WTC11 (cell line): ENCODE data around the gene STRIP1.

ENCODE experiments used
- CREM ChIP-seq: sonication (generic); formaldehyde crosslinking; IDR thresholded peaks from 2 replicates; pipeline ENCODE4 v1.8.1; 2022; ENCODE audit warnings: mild to moderate bottlenecking, missing genetic modification reagents, moderate library complexity
- ESRRA ChIP-seq: sonication (generic); formaldehyde crosslinking; IDR thresholded peaks from 2 replicates; pipeline ENCODE4 v1.8.1; 2022; ENCODE audit warnings: mild to moderate bottlenecking, missing genetic modification reagents, borderline replicate concordance
- NFYB ChIP-seq: sonication (generic); formaldehyde crosslinking; conservative IDR thresholded peaks from 2 replicates; pipeline ENCODE4 v1.8.0; 2022; ENCODE audit warnings: low read depth, missing genetic modification reagents
- RELA ChIP-seq: sonication (generic); formaldehyde crosslinking; IDR thresholded peaks from 2 replicates; pipeline ENCODE4 v1.8.1; 2022; ENCODE audit warnings: missing genetic modification reagents, mild to moderate bottlenecking, borderline replicate concordance
- ZNF121 ChIP-seq: sonication (generic); formaldehyde crosslinking; IDR thresholded peaks from 2 replicates; pipeline ENCODE4 v1.8.0; 2023; ENCODE audit warnings: missing genetic modification reagents
- ZNF671 ChIP-seq: fragments of 250-450 bp; sonication (Bioruptor Pico); IDR thresholded peaks from 2 replicates; pipeline ENCODE4 v1.8.0; 2021; ENCODE audit warnings: mild to moderate bottlenecking
- TF ChIP-seq, protein P1 (sequence below): sonication (generic); formaldehyde crosslinking; conservative IDR thresholded peaks from 2 replicates; pipeline ENCODE4 v1.8.1; 2023; ENCODE audit warnings: mild to moderate bottlenecking, low read depth, missing genetic modification reagents, moderate library complexity
- TF ChIP-seq, protein P2 (sequence below): fragments of 200-600 bp; IDR thresholded peaks from 2 replicates; pipeline ENCODE4 v1.8.0; 2022; ENCODE audit warnings: antibody characterized with exemption
- TF ChIP-seq, protein P3 (sequence below): sonication (generic); formaldehyde crosslinking; IDR thresholded peaks from 2 replicates; pipeline ENCODE4 v1.8.0; 2022; ENCODE audit warnings: mild to moderate bottlenecking, missing genetic modification reagents
- TF ChIP-seq, protein P4 (sequence below): sonication (generic); formaldehyde crosslinking; IDR thresholded peaks from 2 replicates; pipeline ENCODE4 v1.8.1; 2022; ENCODE audit warnings: low read depth, missing genetic modification reagents, borderline replicate concordance
- TF ChIP-seq, protein P5 (sequence below): sonication (generic); formaldehyde crosslinking; IDR thresholded peaks from 2 replicates; pipeline ENCODE4 v1.8.0; 2023; ENCODE audit warnings: missing genetic modification reagents
- TF ChIP-seq, protein P6 (sequence below): sonication (generic); formaldehyde crosslinking; IDR thresholded peaks from 2 replicates; pipeline ENCODE4 v1.8.0; 2022; ENCODE audit warnings: missing genetic modification reagents

DNA sequence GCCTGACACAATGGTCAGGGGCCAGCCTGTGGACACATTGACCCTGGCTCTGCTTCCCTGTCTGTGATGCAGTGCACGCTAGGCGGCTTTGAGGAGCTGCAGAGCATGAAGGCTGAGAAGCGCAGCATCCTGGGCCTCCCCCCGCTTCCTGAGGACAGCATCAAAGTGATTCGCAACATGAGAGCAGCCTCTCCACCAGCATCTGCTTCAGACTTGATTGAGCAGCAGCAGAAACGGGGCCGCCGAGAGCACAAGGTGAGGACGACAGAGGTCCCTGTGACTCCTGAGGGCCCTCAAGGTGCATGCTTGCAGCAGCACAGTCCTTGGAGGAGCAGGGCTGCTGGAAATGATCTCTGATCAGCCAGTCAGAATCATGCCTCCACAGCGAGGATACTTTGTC, 8.6 kb downstream of the STRIP1 start:
- no peak for TF ChIP-seq RELA
- TF ChIP-seq, protein P1, sequence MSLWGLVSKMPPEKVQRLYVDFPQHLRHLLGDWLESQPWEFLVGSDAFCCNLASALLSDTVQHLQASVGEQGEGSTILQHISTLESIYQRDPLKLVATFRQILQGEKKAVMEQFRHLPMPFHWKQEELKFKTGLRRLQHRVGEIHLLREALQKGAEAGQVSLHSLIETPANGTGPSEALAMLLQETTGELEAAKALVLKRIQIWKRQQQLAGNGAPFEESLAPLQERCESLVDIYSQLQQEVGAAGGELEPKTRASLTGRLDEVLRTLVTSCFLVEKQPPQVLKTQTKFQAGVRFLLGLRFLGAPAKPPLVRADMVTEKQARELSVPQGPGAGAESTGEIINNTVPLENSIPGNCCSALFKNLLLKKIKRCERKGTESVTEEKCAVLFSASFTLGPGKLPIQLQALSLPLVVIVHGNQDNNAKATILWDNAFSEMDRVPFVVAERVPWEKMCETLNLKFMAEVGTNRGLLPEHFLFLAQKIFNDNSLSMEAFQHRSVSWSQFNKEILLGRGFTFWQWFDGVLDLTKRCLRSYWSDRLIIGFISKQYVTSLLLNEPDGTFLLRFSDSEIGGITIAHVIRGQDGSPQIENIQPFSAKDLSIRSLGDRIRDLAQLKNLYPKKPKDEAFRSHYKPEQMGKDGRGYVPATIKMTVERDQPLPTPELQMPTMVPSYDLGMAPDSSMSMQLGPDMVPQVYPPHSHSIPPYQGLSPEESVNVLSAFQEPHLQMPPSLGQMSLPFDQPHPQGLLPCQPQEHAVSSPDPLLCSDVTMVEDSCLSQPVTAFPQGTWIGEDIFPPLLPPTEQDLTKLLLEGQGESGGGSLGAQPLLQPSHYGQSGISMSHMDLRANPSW (CRISPR knock-in tag): no peak
- TF ChIP-seq, protein P2, sequence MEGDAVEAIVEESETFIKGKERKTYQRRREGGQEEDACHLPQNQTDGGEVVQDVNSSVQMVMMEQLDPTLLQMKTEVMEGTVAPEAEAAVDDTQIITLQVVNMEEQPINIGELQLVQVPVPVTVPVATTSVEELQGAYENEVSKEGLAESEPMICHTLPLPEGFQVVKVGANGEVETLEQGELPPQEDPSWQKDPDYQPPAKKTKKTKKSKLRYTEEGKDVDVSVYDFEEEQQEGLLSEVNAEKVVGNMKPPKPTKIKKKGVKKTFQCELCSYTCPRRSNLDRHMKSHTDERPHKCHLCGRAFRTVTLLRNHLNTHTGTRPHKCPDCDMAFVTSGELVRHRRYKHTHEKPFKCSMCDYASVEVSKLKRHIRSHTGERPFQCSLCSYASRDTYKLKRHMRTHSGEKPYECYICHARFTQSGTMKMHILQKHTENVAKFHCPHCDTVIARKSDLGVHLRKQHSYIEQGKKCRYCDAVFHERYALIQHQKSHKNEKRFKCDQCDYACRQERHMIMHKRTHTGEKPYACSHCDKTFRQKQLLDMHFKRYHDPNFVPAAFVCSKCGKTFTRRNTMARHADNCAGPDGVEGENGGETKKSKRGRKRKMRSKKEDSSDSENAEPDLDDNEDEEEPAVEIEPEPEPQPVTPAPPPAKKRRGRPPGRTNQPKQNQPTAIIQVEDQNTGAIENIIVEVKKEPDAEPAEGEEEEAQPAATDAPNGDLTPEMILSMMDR: no peak
- TF ChIP-seq, protein P3, sequence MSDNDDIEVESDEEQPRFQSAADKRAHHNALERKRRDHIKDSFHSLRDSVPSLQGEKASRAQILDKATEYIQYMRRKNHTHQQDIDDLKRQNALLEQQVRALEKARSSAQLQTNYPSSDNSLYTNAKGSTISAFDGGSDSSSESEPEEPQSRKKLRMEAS (CRISPR knock-in tag): no peak
- TF ChIP-seq, protein P4, sequence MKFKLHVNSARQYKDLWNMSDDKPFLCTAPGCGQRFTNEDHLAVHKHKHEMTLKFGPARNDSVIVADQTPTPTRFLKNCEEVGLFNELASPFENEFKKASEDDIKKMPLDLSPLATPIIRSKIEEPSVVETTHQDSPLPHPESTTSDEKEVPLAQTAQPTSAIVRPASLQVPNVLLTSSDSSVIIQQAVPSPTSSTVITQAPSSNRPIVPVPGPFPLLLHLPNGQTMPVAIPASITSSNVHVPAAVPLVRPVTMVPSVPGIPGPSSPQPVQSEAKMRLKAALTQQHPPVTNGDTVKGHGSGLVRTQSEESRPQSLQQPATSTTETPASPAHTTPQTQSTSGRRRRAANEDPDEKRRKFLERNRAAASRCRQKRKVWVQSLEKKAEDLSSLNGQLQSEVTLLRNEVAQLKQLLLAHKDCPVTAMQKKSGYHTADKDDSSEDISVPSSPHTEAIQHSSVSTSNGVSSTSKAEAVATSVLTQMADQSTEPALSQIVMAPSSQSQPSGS (CRISPR knock-in tag): no peak
- TF ChIP-seq ZNF671 (CRISPR knock-in tag): no peak
- TF ChIP-seq CREM (CRISPR knock-in tag): no peak
- TF ChIP-seq, protein P5, sequence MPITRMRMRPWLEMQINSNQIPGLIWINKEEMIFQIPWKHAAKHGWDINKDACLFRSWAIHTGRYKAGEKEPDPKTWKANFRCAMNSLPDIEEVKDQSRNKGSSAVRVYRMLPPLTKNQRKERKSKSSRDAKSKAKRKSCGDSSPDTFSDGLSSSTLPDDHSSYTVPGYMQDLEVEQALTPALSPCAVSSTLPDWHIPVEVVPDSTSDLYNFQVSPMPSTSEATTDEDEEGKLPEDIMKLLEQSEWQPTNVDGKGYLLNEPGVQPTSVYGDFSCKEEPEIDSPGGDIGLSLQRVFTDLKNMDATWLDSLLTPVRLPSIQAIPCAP (CRISPR knock-in tag): no peak
- no peak for TF ChIP-seq ESRRA (CRISPR knock-in tag)
- TF ChIP-seq ZNF121 (CRISPR knock-in tag): no peak
- TF ChIP-seq, protein P6, sequence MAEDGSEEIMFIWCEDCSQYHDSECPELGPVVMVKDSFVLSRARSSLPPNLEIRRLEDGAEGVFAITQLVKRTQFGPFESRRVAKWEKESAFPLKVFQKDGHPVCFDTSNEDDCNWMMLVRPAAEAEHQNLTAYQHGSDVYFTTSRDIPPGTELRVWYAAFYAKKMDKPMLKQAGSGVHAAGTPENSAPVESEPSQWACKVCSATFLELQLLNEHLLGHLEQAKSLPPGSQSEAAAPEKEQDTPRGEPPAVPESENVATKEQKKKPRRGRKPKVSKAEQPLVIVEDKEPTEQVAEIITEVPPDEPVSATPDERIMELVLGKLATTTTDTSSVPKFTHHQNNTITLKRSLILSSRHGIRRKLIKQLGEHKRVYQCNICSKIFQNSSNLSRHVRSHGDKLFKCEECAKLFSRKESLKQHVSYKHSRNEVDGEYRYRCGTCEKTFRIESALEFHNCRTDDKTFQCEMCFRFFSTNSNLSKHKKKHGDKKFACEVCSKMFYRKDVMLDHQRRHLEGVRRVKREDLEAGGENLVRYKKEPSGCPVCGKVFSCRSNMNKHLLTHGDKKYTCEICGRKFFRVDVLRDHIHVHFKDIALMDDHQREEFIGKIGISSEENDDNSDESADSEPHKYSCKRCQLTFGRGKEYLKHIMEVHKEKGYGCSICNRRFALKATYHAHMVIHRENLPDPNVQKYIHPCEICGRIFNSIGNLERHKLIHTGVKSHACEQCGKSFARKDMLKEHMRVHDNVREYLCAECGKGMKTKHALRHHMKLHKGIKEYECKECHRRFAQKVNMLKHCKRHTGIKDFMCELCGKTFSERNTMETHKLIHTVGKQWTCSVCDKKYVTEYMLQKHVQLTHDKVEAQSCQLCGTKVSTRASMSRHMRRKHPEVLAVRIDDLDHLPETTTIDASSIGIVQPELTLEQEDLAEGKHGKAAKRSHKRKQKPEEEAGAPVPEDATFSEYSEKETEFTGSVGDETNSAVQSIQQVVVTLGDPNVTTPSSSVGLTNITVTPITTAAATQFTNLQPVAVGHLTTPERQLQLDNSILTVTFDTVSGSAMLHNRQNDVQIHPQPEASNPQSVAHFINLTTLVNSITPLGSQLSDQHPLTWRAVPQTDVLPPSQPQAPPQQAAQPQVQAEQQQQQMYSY: no peak
- TF ChIP-seq NFYB: no peak
